HL-60/S4 (cell line): Measurements from ENCODE around the gene PTPRH.
"Not testable (repeated sequence)": the region's sequence is repeated elsewhere in the genome, so short reads cannot be mapped to it uniquely, and the experiment has no call there.

ENCODE experiments used
- in situ Hi-C: fragments of 300-500 bp; cut with MboI; formaldehyde crosslinking; loops from 2 replicates; pipeline ENCODE4 v1.14.3; 2022; ENCODE audit warnings: low sequenced_read_pairs

PTPRH gene

DNA sequence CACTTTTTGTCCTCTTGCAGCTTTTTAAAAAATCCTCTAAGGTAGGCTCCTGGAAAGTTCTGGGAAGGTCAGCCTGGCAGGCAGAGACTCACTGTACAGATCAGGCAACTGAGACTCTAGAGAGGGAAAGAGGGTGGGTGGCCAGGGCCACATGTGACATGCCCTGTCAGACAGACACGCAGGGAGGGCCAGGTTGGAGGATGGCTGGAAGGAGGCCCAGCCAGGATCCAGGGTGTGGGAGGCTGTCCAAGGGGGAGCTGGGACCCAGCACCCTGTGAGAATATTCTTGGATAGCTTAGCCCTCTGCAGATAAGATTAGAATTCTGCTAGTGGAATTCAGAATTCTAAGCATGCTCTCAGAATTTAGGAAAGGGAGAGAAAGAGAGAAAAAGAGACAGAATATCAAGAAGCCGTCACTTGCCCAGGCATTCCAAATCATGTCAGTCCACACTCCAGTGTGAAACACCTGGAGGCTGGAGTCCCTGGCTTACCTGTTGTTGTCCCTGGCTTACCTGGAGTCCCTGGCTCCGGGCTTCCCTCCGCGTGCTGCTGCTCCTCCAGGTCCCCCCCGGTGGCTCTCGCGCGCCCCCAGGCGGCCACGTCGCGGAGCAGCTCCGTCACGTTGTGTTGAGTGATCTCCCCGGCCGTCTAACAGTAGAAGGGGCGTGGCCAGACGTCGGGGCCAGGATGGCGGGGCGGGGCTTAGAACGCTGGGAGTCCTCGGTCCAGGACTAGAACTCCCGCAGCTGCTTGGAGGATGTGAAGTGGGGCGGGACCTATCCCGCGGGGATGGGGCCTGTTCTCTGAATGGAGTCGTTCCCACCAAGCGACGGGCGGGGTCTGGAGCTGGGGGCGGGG is 48.9 kb downstream of the PTPRH start:
- in situ Hi-C loops: no loop called here

DNA sequence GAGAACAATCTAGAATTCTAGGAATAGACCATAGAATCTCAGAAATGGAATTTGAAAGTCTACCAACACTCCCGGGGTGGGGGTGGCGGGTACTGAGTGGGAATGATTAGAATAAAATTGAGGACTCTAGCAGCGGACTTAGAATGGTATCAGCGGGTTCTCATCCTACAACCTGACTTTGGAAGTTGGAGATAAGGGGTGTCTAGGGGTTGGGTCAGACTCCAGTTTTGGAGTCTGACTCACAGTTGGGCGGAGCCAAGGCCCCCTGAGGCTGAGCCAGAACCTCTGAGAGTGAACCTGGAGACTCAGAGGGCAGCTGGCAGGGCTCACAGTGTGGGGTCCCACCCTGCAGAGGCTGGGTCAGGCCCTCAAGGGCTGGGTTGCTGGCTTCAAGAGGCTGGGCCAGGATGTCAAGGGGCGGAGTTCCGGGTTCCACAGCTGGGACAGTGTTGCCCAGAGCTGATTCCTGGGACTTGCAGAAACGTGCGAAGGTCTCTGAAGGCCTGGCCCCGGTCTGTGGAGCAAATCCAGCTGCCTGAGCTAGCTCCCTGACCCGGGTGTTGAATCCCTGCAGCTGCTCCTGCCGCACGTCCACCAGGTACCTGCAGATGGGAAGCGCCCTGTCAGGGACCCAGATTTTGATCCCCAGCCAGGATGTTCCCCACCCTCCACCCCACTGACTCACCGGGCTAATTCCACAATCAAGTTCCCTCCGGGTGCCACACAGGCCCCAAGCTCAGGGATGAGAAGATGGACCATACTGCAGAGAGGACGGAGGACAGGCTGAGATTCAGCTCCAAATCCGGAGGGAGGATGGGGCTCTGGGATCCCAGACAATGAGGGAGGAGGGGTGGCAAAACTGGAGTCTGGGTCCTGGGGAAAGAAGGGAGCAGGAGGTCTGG is 50.2 kb downstream of the PTPRH start:
- in situ Hi-C loops: no loop called here

DNA sequence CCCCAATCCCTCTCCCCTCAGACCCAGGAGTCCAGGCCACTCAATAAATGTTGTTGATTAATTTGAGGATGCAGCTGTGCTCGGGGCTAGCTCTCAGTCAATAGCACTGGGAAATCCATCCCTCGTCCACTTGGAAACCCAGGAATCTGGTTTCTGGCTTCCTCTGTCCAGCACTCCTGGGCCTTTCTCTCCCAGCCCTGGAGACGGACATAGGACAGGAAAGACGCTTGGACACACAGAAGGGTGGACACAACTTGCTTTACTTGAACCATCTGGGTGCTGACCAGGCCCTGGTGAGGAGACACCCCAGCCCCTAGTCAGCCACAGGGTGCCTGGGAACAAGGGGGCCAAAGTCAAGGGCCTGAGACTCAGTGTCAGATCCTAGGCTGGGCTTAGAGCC is 50.9 kb downstream of the PTPRH start:
- in situ Hi-C loops: no loop called here

DNA sequence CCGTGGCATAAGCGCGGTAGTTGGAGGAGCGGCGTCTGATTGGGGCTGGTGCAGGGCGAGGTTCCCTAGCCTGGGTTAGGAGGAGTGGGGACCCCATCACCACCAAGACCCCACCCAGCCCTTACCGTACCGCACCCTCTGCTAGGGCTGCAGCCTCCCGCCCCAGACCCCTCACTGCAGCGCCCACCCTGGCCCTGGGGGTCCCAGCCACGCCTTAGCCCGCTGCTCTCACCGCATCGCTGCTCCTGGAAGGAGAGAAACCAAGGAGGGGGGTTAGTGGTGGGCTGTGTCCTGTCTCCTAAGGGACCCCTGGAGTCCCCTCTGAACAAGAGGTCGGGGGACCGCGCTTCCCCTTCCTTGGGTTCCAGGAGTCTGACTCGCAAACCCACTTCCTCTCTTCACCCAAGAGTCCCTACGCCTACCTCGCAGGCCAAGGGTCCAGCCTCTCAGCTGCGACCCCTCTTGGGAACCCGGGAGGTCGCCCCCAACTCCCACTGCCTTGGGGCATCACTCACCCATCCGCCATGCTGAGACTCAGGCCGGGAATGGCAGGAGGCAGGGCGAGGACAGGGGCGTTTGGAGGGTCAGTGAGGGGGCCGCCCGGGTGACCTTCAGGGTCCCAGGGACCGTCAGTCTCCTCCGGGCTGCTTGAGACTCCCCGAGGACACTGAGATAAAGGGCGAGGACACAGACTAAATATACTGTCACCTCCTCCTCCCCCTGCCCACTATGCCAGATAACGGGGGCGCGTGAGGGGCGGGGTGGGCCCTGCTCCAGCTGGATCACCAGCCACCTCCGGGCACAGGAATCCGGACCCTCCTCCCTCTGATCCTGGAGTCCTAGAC is 52.0 kb downstream of the PTPRH start, which contains the start of gene TNNI3:
TSS of gene TNNI3 (minus strand) at position 669 of the 845 bp plus-strand sequence. CDS start at position 526, 143 bp downstream.
- in situ Hi-C loops: no loop called here

DNA sequence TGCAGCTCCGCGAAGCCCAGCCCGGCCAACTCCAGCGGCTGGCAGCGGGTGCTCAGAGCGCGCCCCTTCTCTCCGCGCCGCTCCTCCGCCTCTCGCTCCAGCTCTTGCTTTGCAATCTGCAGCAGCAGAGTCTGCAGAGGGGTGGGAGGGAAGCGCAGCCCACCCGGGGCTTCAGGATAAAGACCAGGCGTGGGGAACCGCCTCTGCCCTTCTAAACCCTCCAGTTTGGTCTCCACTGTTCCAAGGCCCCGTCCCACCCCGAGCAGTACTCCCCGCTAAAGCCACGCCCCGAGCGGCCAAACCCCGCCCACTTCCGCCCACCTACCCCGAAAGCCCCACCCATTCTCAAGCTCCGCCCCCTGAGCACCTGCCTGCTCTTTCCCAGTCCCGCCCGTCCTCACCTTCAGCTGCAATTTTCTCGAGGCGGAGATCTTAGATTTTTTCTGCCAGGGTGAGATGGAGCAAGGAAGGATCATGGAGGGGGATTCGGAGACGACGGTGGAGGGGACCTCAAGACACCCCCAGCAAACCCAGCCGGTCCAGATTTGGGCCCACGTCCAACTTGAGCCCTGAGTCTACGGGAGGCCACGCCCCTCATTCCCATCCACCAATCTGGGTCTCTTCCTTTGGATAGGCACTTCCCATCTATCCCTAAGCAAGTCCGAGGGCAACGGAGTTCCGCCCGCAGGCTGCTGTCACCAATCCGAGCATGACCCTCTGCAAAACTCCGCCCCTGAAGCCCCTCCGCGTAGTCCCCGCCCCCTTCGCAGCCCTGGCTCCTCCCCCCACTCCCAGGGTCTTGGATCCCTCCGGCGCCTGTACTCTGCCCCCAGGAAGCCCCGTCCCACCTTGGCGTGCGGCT is 52.9 kb downstream of the PTPRH start:
- in situ Hi-C loops: no loop called here

DNA sequence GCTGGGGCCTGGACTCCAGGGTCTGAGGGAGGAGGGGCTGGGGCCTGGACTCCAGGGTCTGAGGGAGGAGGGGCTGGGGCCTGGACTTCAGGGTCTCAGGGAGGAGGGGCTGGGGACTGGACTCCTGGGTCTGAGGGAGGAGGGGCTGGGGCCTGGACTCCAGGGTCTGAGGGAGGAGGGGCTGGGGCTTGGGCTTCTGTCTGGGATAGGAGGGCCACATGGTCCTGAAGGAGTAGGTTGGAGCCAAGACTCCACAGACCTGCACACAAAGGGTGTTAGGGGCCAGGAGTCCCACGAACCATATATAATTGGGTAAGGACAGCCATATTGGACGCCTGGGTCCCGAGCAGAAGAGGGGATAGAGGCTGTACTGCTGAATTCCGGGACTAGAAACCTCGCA is 53.5 kb downstream of the PTPRH start:
- in situ Hi-C loops: not testable (repeated sequence)

DNA sequence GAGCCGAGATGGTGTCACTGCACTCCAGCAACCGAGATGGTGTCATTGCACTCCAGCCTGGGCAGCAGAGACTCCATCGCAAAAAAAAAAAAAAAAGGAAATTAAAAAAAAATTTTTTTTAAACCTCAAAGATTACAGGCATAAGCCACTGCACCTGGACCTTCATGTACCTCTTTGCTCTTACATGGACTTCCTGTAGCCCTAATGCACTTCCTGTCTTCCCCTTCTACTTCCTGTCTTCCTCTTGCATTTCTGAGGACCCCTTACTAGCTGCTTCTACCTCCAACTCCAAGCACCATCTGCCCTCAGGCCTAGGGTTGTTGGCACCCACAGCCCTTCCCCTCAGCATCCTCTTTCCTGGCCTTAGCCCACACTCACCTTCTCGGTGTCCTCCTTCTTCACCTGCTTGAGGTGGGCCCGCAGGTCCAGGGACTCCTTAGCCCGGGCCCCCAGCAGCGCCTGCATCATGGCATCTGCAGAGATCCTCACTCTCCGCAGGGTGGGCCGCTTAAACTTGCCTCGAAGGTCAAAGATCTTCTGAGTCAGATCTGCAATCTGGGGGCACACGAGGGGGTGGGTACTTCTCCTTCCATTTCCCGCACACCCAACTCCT is 55.5 kb downstream of the PTPRH start:
- in situ Hi-C loops: no loop called here

DNA sequence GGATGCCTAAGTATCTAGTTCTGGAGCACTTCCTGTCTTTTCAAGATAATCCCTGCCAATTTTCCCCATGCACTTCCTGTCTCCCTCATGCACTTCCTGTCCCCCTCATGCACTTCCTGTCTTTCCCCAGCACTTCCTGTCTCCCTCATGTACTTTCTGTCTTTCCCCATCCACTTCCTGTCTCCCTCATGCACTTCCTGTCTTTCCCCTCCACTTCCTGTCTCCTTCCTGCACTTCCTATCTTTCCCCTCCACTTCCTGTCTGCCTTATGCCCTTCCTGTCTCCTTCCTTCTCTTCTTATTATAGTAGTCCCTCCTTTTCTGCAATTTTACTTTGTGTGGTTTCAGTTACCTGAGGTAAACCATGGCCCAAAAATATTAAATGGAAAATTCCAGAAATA is 57.3 kb downstream of the PTPRH start:
- in situ Hi-C loops: no loop called here

DNA sequence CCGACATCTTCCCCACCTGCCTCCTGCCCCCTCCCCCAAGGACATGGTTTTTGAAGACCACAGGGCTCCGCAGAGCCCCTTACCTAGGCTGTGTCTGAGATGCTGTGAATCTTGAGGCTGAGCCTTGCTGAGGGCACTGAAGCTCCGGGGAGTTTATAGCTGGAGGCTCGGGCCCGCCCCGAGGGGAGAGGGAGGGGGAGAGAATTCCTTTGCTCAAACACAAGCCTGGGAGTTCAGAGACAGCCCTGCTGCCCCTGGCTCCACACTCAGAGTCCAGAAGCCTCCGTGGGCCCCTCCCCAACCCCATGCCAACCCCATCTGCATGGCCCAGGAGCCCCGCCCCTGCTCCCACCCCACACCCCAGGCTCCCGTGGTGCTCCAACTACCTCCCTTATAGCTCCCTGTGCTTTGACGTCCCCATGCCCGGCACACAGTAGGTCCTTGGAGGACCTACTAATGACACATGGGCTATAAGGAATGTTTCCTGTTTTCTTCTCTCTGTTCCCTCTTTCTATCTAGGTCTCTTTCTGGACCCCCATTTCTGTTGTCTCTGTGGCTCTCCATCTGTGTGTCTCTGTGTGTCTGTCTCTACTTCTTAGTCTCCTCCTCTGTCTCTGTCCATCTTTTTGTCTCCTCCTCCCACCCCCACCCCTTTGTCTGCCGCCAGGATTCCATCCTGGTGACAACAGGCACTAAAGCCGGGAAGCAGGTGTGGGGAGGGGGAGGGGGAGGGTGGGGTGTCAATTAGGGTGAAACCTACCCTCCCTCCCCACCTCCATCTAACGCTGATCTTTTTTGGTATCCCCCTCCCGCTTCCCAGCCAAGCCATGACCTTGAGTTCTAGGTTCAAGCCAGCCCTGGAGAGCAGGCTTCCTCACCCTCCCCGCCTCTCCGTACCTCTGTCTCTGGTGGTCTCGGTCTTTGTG is 60.0 kb downstream of the PTPRH start, which contains the start of gene TNNT1:
TSS of gene TNNT1 (minus strand) at position 129 of the 926 bp plus-strand sequence. CDS start 2,049 bp downstream, outside the sequence.
- in situ Hi-C loops: loop anchor here (10.0 kb wide), 2 partner anchors 265 to 485 kb away; no protein-coding TSS in a partner anchor

DNA sequence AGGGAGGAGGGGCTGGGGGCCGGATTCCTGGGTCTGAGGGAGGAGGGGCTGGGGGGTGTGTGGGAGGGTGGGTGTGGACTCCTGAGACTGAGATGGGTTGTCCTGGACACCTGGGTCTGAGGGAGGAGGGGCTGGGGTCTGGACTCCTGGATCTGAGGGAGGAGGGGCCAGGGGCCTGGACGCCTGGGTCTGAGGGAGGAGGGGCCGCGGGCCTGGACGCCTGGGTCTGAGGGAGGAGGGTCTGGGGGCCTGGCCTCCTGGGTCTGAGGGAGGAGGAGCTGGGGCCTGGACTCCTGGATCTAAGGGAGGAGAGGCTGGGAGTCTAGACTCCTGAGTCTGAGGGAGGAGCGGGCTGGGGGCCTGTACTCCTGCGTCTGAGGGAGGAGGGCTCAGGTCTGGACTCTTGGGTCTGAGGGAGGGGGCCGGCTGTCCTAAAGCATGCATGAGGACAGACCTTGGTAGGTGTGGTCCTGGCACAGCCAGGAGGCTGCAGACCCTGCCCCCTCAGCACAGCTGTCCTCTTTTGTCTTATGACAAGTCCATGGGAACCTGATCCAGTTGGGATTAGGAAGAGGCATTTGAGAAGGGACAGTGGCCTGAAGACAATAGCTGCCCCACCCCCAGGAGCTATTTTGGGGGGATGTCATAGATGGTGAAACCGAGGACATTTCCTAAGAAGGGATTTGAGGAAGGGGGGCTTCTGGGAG is 61.6 kb downstream of the PTPRH start:
- in situ Hi-C loops: loop anchor here (10.0 kb wide), 2 partner anchors 267 to 487 kb away; no protein-coding TSS in a partner anchor

DNA sequence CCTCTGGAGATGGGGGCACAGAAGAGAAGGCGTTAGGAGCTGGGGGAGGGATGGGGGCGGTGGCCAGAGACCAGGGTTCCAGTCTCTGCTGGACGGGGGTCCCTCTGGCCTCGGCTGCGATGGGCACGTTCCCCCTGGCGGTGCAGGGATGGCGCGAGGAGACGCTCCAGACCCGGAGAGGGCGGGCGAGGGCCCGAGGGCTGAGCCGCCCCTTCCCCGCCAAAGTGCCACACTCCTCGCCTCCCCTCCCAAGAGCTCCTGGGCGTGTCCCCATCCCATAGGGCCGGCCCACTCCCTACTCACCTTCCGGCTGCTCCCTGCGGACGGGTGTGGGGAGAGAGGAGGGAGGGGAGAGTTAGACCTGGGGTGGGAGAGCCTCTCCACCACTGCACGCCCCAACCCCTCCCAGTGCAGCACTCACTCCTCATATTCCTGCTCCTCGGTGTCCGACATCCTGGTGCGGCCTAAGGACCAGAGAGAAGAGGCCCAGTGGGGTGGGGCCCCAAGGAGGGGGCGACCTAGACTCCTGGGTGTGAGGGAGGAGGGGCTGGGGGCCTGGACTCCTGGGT is 62.5 kb downstream of the PTPRH start:
- in situ Hi-C loops: loop anchor here (10.0 kb wide), 2 partner anchors 268 to 488 kb away; no protein-coding TSS in a partner anchor

DNA sequence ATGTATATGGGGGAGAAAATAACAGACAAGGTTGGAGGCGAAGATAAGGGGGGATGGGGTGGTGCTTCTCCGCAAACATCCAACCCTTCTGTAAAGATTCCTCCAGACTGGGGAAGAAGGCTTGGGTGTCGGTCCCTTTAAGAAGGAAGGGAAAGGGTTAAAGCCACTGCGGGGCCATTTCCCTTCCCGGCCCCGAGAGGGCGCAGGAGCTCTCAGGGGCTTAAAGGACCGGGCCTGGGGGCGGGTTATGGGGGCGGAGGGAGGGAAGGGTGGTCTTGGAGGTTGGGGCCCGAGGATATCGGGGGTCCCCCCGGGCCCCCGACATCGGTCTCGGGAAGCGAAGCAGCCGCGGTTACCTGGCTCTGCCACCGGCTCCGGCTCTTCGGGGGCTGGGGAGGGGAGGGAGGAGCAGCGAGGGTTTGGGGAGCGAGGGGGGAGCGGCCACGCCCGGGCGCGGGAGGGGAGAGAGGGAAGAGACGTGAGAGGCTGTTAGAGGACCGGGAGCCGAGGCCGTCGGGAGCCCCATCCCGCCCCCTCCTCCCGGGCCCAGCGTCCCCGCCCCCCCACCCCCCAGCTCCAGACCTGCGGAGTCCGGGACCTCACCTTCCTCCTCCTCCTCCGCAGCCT is 63.1 kb downstream of the PTPRH start:
- in situ Hi-C loops: loop anchor here (10.0 kb wide), 2 partner anchors 269 to 489 kb away; no protein-coding TSS in a partner anchor

DNA sequence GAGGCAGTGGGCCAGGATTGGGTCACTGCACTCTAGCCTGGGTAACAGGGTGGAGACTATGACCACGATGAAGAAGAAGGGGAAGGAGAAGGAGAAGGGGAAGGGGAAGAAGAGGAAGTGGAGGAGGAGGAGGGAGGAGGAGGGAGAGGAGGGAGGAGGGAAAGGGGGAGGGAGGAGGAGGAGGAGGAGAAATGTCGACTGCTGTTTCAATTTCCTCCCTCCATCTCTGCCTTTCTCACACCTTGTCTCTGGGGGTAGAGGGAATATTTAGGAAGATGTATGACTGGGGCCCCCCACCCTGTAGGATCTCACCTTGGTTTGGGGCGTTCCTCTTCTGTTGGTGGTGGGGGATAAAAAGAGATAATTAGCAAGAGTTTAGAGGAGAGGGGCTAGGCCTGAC is 64.1 kb downstream of the PTPRH start:
- in situ Hi-C loops: loop anchor here (10.0 kb wide), 2 partner anchors 270 to 490 kb away; no protein-coding TSS in a partner anchor

DNA sequence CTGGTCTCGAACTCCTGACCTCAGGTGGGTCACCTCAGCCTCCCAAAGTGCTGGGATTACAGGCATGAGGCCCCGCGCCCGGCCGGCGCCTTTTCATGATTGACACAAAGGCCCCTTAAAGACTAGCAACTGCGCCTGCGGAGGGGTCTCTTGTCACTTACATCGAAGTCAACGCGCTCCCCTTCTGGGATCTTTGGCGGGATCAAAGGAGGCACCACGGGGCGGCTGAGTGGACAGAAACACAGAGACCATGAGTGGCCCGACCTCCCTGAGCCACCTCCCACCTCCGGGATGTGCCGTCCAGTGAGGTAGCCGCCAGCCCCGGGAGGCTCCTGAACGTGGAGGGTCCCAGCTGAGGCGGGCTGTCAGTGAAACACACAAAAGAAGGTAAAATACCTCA is 67.6 kb downstream of the PTPRH start:
- in situ Hi-C loops: loop anchor here (10.0 kb wide), 2 partner anchors 273 to 493 kb away; no protein-coding TSS in a partner anchor

DNA sequence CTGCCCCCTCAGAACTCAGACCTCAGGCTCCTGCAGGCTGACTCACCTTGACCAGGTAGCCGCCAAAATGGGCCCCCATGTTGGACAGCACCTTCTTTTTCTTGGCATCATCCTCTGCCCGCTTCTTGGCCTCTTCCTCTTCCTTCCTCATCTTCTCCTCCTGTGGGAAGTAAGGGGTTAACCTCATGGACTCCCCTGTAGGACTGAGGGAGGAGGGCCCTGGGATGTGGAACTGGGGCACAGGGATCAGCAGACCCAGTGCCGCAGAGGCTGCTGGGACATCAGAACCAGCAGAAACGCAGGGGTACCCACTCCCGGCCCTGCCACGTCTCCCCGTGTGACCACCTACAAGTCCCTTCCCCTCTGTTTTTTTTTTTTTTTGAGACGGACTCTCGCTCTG is 71.4 kb downstream of the PTPRH start:
- in situ Hi-C loops: loop anchor here (10.0 kb wide), 1 partner anchor 367 kb away; no protein-coding TSS in a partner anchor
